Islet precursor cell (in vitro differentiated cells): ENCODE results near the gene TNFAIP2.

Experiments
- DNase-seq: peaks from one replicate; pipeline ENCODE4 v3.0.0-alpha.2; 2018

Gene TNFAIP2

DNA sequence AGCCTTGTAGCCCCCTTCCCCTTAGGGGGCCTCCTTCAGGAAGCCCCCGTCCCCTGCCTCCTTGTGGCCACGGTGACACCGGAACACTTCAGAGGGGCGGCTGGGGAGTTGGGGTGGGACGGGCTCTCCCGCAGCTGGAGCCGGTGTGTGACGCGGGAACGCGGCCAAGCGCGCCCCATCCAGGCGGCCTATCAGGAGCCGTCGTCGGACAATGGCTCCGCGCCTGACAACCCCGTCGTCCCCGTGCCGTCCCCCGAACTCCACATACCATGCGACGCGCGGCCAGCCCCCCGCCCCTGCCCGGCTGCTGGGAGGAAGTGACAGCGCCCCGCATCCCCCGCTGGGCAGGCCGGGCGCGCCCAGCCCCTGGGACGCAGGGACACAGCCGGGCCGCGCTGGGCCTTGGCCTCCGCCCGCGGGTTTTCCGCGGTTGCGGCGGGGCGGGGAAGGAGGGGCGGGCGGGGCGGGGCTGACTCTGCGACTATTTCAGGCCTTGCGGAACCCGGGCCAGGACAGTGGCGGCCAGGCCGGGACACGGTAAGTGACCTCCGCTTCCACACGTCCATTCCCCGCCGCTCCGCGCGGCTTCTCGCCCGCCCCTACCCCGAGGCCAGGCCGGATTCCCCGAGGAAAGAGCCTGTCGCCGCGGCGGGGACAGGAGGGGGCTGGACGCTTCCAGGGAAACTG is at the start of gene TNFAIP2:
TNFAIP2 (plus strand) TSS at position 515 of the 687 bp plus-strand sequence. CDS start 2,997 bp downstream, outside the sequence.
- no peak for DNase-seq

- peak; percentile 52 for DNase-seq
These were observed 49.2 kb upstream of the TNFAIP2 start for GRCh38 chr14:103073876-103074728.

GRCh38 chr14:103074729-103075367 is 48.4 kb upstream of the TNFAIP2 start:
- peak; percentile 79 for DNase-seq

- DNase-seq: peak; percentile 83
These were observed 44.9 kb upstream of the TNFAIP2 start for GRCh38 chr14:103078420-103078749.

GRCh38 chr14:103078860-103079587 is 44.2 kb upstream of the TNFAIP2 start:
- DNase-seq: no peak

GRCh38 chr14:103081951-103082350 is 41.3 kb upstream of the TNFAIP2 start:
- no peak for DNase-seq

DNA sequence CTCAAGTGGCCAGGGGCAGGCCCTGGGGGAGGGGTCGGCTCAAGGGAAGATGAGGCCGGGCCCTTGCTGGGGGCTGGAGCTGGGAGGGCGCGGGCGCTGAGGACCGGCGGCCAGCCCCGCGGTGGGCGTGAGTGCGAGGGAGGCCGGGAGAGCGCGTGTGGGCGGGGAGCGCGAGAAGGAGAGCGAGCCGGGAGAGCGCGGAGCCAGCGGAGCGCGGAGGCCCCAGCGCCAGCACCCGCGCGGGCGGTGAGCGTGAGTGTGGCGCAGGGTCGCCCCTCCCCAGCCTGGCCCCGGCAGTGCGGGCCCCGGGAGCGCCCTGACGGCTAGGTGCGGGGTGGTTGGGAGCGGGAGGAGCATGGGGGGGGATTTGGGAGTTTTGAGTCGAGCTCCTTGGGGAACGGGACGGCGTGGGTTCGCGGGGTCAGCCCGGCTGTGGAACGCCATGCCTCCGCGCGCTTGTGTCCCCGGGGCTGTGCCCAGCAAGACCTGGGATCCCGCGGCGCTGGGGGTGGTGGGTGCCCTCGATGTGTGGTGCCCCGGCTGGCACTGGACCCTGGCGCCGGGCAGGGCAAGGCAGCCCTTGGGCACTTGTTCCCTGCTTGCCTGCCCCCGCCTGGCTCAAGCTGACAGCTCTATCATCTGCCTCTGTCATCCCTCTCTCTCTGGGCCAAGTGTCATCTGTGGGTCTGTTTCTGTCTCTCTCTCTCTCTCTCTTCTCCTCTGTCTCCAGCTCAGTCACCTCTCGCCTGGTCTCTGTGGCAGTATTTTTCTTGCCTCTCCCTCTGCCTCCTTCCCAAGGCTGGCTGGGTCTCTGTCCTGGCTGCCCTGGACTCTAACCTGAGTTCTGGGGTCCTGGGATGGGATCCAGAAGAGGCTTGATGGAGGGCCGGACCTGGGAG is 39.0 kb upstream of the TNFAIP2 start, which contains the start of gene LBHD2:
LBHD2 (plus strand) TSS at position 190 of the 899 bp plus-strand sequence. CDS start 1,803 bp downstream, outside the sequence.
- DNase-seq: no peak

- no peak for DNase-seq
These were observed 37.9 kb upstream of the TNFAIP2 start for GRCh38 chr14:103085106-103086091.

GRCh38 chr14:103086771-103087342 is 36.4 kb upstream of the TNFAIP2 start:
- no peak for DNase-seq

DNA sequence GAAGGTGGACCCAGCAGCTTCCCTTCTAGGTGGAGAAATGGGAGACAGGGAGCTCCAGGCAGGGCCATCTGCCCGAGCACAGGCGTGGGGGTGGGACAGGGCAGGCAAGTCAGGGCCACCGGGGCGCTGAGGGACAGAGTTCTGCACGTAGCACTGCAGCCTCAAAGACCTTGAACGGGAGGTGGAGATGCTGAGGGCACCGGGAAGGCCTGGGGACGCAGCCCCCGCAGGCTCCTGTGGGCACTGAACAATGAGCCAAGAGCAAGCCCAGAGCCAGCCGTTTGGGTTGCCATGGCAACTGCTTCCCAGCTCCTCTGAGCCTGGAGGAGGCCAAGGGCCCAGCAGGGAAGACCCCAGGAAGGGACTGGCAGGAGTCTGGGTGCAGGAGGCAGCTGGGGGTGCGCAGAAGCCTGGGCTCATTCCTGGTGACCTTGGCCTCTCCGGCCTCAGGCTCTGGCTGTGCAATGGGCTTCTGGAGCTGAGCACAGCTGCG is 35.9 kb upstream of the TNFAIP2 start:
- no peak for DNase-seq

DNA sequence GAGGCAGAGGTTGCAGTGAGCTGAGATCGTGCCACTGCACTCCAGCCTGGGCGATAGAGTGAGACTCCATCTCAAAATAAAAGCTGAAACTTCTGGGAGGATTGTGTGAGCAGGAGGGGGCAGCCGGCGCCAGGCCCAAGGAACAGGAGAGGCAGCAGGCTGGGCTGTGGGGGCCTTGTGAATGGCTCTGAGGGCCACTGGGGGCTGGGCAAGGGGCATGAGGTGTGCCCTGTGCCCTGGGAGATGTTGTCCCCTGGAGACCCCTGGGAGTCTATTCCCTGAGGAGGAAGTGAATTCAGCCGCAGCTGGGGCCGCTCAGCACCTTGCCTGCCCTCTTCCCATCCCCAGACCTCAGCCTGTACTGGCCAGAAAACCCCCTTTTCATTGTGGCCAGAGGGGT is 34.3 kb upstream of the TNFAIP2 start:
- no peak for DNase-seq

GRCh38 chr14:103089386-103090335 is 33.6 kb upstream of the TNFAIP2 start:
- no peak for DNase-seq

DNA sequence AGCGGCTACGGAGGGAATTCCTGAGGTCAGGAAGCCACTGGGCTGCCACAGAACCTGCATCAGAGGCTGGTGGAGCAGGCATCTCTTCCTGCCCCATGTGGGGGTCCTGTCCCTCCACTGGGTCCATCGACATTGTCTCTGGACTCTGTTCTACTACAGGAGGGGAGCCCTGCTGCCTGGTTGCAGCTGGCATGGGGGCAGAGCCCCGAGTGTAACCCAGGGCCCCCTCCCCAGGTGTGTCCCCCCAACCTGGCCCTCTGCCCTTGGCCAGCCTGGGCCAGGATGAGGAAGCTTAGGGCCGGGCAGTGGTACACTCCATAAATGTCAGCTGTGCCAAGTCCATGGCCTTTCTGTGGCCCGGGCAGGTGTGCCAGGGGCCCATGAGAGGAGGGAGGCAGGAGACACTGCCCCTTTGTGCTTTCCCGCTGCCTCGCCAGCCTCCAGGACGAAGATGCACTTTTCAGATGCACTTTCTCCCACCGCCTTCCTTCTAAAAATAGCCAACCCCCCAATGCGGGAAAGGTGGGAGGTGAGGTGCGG is 32.7 kb upstream of the TNFAIP2 start:
- no peak for DNase-seq

- DNase-seq: peak; percentile 77
These were observed 32.0 kb upstream of the TNFAIP2 start for GRCh38 chr14:103091041-103091882.

DNA sequence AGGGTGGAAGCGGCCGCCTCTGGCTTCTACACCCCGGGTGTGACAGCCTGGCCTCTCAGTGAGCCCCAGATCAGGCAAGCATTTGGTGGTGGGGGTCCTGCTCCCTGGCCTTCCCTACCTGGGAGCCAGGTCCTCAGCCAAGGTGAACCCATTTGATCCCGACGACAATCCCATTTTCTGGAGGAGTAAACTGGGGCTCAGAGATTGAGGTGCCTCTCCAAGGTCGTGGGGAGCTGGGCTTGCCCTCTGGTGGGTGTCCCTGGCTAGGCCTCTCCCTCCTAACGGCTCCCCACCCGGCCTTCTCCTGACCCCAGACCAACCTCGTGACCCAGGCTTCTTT is 31.4 kb upstream of the TNFAIP2 start:
- no peak for DNase-seq

DNA sequence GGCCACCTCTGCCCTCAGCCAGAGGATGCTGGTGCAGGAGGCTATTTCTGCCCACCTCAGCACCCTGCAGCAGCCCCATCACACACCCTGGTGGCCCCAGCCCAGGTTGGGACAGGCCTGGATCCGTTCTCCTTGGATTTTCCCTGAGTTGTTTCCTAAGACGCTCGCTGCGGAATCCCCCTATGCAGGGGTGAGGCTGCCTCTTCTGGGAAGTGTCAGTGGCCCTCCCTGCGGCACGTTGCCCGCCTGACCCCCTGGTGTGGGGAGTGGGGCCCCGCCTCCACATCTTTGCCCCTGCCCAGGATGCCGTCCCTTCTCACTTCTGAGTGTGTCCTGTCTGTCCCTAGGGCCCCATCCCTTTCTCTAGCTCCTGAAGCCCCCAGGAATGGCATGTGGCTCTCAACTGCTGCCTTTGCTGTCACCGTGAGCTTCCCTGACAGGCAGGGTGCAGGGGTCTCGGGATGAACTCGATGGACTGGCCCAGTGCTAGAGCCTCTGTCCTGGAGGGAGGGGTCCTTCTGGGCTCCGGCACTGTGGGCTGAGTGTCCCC is 29.3 kb upstream of the TNFAIP2 start:
- no peak for DNase-seq
